ENCODE results near the gene ATG4B. TPM values are rescaled to one million over a fixed set of nuclear protein-coding genes. Genes with fewer than 3 reads are reported as not detected.

ATG4B gene
- total and polyA plus RNA-seq, 7 experiments from 2014 or later: 49.7 to 131 (median 91.5) TPM

- no peaks in the 10 kb centered on the region for H3K27me3 Mint-ChIP-seq
- Histone ChIP-seq H3K4me3 (ENCODE audit: low read length) (no peak overlapping the region), H3K4me1 (ENCODE audit: control insufficient read depth in 2 of 2, insufficient read depth in 2 of 2, low read length in 2 of 2) (peaks cover 19 to 20% of the 10 kb centered on the region in 2 donors), H3K27ac (ENCODE audit: low read depth, low read length) (no peak overlapping the region), H3K36me3 (ENCODE audit: control insufficient read depth in 2 of 3, insufficient read depth in 3 of 3, low read length in 3 of 3) (peaks cover 0 to 15% (median 0%) of the 10 kb centered on the region in 3 experiments), H3K27me3 (ENCODE audit: control insufficient read depth in 2 of 2, insufficient read depth in 2 of 2, low read length in 2 of 2) (no peaks in the 10 kb centered on the region), H3K9me3 (ENCODE audit: control insufficient read depth in 2 of 3, low read length in 3 of 3) (no peaks in the 10 kb centered on the region)
- peaks cover 0 to 18% (median 0%) of the 10 kb centered on the region in 5 donors for H3K36me3 Mint-ChIP-seq
- DNase-seq (no peak), ATAC-seq (no peak)
- H3K4me3 Mint-ChIP-seq: peak overlapping the region in 3 of 10 donors; percentile 2 to 50 (median 7)
- CTCF ChIA-PET: interaction anchor here (0.7 to 1.0 kb wide), 3 partner anchors 17 to 724 kb away, joined by 3 to 4 read pairs (median 3); no protein-coding TSS in a partner anchor
- POLR2A ChIA-PET: interaction anchor here (0.6 kb wide), 1 partner anchor 73 kb away, joined by 4 read pairs; no protein-coding TSS in a partner anchor
- H3K27ac Mint-ChIP-seq: peak overlapping the region in 3 of 9 donors; percentile 25 to 76 (median 56)
- H3K4me1 Mint-ChIP-seq: peaks cover 36 to 76% (median 58%) of the 10 kb centered on the region in 7 donors
- intact Hi-C loops (cut with micrococcal nuclease): no loop called here
- peaks cover 0 to 5% (median 0%) of the 10 kb centered on the region in 11 donors for H3K9me3 Mint-ChIP-seq
These were observed 4.1 kb downstream of the ATG4B start for GRCh38 chr2:241641631-241642030.

DNA sequence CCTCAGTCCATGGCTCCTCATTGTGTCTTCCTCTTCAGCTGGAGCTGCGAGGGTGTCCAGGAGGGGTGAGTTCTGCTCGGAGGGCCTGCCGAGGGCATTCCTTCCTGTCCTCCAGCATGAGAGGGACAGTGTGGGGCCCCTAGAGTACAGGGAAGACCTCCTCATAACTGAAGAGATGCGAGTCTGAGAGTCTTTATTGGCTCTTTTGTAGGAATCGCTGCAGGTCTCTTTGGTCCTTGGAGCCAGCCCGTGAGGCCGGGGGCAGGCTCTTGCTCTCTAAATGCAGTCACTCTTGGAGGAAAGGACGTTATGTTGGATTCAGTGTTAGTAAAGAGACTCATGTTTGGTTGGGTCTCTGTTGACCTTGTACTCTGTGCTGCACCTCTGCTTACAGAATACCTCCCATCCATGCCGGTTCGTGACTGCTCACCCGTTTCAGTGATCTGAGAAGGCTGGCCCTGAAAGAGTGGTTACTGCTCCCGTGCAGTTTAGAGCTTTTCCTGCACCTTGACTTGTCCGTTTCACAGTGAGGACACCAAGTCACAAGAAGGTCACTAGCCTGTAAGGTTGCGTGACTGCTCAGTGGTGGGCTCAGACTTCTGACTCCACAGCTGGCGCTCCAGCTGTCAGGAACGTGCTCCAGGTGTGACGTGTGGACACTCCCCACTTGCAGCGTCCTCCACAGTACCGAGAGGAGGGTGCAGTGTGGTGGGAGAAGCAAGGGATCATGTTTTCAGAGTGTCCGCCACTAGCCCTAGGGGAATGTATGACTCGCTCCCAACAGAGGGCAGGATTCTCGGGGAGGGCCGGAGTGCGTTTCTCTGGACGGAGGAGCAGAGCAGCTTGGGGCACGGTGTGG is 7.8 kb downstream of the ATG4B start:
- Histone ChIP-seq H3K4me3 (ENCODE audit: low read length) (no peak overlapping the region), H3K9me3 (ENCODE audit: control insufficient read depth in 2 of 3, low read length in 3 of 3) (no peaks in the 10 kb centered on the region), H3K27ac (ENCODE audit: low read depth, low read length) (no peak overlapping the region), H3K27me3 (ENCODE audit: control insufficient read depth in 2 of 2, insufficient read depth in 2 of 2, low read length in 2 of 2) (no peaks in the 10 kb centered on the region), H3K4me1 (ENCODE audit: control insufficient read depth in 2 of 2, insufficient read depth in 2 of 2, low read length in 2 of 2) (no peaks in the 10 kb centered on the region), H3K36me3 (ENCODE audit: control insufficient read depth in 2 of 3, insufficient read depth in 3 of 3, low read length in 3 of 3) (peaks cover 0 to 11% (median 0%) of the 10 kb centered on the region in 3 experiments)
- Mint-ChIP-seq H3K4me1 (peaks cover 20 to 69% (median 45%) of the 10 kb centered on the region in 7 donors), H3K36me3 (peaks cover 0 to 4% (median 0%) of the 10 kb centered on the region in 5 donors), H3K9me3 (peaks cover 0 to 4% (median 0%) of the 10 kb centered on the region in 11 donors), H3K27me3 (no peaks in the 10 kb centered on the region), H3K4me3 (peak overlapping the region in 1 of 10 donors; percentile 12), H3K27ac (no peak overlapping the region)
- POLR2A ChIA-PET: interaction anchor here (1.3 kb wide), 1 partner anchor 10 kb away, joined by 3 read pairs; no protein-coding TSS in a partner anchor
- intact Hi-C loops (cut with micrococcal nuclease): no loop called here
- CTCF ChIA-PET: no interaction called here
- DNase-seq: no peak
- ATAC-seq: peak; percentile 12

- peak overlapping the region in 1 of 10 donors; percentile 12 for H3K4me3 Mint-ChIP-seq
- Histone ChIP-seq H3K9me3 (ENCODE audit: control insufficient read depth in 2 of 3, low read length in 3 of 3) (no peaks in the 10 kb centered on the region), H3K27me3 (ENCODE audit: control insufficient read depth in 2 of 2, insufficient read depth in 2 of 2, low read length in 2 of 2) (no peaks in the 10 kb centered on the region), H3K4me3 (ENCODE audit: low read length) (no peak overlapping the region), H3K36me3 (ENCODE audit: control insufficient read depth in 2 of 3, insufficient read depth in 3 of 3, low read length in 3 of 3) (peaks cover 0 to 19% (median 3%) of the 10 kb centered on the region in 3 experiments), H3K4me1 (ENCODE audit: control insufficient read depth in 2 of 2, insufficient read depth in 2 of 2, low read length in 2 of 2) (no peaks in the 10 kb centered on the region), H3K27ac (ENCODE audit: low read depth, low read length) (no peak overlapping the region)
- H3K4me1 Mint-ChIP-seq: peaks cover 15 to 61% (median 39%) of the 10 kb centered on the region in 7 donors
- H3K9me3 Mint-ChIP-seq: peaks cover 0 to 2% (median 0%) of the 10 kb centered on the region in 11 donors
- peaks cover 0 to 2% (median 0%) of the 10 kb centered on the region in 5 donors for H3K36me3 Mint-ChIP-seq
- intact Hi-C loops (cut with micrococcal nuclease): no loop called here
- no peak for ATAC-seq
- no peak overlapping the region for H3K27ac Mint-ChIP-seq
- CTCF ChIA-PET: interaction anchor here (0.6 kb wide), 1 partner anchor 719 kb away, joined by 3 read pairs; no protein-coding TSS in a partner anchor
- H3K27me3 Mint-ChIP-seq: no peaks in the 10 kb centered on the region
- POLR2A ChIA-PET: no interaction called here
- no peak for DNase-seq
These were observed 8.6 kb downstream of the ATG4B start for GRCh38 chr2:241645915-241646645.

- H3K4me1 Mint-ChIP-seq: peaks cover 10 to 45% (median 26%) of the 10 kb centered on the region in 7 donors
- H3K36me3 Mint-ChIP-seq: peaks cover 0 to 13% (median 0%) of the 10 kb centered on the region in 5 donors
- H3K9me3 Mint-ChIP-seq: peaks cover 0 to 2% (median 0%) of the 10 kb centered on the region in 11 donors
- POLR2A ChIA-PET: interaction anchor here (1.3 kb wide), 1 partner anchor 10 kb away, joined by 3 read pairs; no protein-coding TSS in a partner anchor
- intact Hi-C loops (cut with micrococcal nuclease): no loop called here
- CTCF ChIA-PET: no interaction called here
- peaks cover 6 to 42% (median 10%) of the 10 kb centered on the region in 3 experiments for H3K36me3 ChIP-seq (ENCODE audit: control insufficient read depth in 2 of 3, insufficient read depth in 3 of 3, low read length in 3 of 3)
- no peak for DNase-seq
- ATAC-seq: no peak
- H3K27me3 ChIP-seq (ENCODE audit: control insufficient read depth in 2 of 2, insufficient read depth in 2 of 2, low read length in 2 of 2): no peaks in the 10 kb centered on the region
- H3K9me3 ChIP-seq (ENCODE audit: control insufficient read depth in 2 of 3, low read length in 3 of 3): no peaks in the 10 kb centered on the region
- no peaks in the 10 kb centered on the region for H3K27me3 Mint-ChIP-seq
- no peak overlapping the region for H3K4me3 ChIP-seq (ENCODE audit: low read length)
- no peak overlapping the region for H3K4me3 Mint-ChIP-seq
- H3K27ac ChIP-seq (ENCODE audit: low read depth, low read length): no peak overlapping the region
- peak overlapping the region in 3 of 9 donors; percentile 10 to 65 (median 38) for H3K27ac Mint-ChIP-seq
- no peaks in the 10 kb centered on the region for H3K4me1 ChIP-seq (ENCODE audit: control insufficient read depth in 2 of 2, insufficient read depth in 2 of 2, low read length in 2 of 2)
These were observed 11.0 kb downstream of the ATG4B start for GRCh38 chr2:241648453-241648852.

DNA sequence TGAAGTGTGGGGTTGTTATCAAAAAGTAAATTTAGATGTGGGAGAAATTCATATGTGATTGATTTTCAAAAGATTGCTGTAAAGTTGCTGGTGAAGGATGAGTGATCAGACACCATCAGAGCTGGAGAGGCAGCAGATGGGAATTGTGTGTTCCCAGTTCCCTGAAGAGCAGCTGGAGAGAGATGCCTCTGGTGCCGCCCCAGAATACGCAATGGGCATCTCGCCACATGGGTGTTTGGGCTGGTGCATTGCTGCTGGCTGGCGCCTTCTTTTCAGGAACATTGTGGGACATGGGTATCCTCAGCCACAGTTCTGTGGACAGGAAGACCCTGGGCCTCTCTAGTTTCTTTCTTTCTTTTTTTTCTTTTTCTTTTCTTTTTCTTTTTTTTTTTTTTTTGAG is 11.9 kb downstream of the ATG4B start:
- Histone ChIP-seq H3K27ac (ENCODE audit: low read depth, low read length) (no peak overlapping the region), H3K9me3 (ENCODE audit: control insufficient read depth in 2 of 3, low read length in 3 of 3) (no peaks in the 10 kb centered on the region), H3K36me3 (ENCODE audit: control insufficient read depth in 2 of 3, insufficient read depth in 3 of 3, low read length in 3 of 3) (peaks cover 6 to 43% (median 10%) of the 10 kb centered on the region in 3 experiments), H3K4me3 (ENCODE audit: low read length) (no peak overlapping the region), H3K27me3 (ENCODE audit: control insufficient read depth in 2 of 2, insufficient read depth in 2 of 2, low read length in 2 of 2) (no peaks in the 10 kb centered on the region), H3K4me1 (ENCODE audit: control insufficient read depth in 2 of 2, insufficient read depth in 2 of 2, low read length in 2 of 2) (no peaks in the 10 kb centered on the region)
- no peaks in the 10 kb centered on the region for H3K27me3 Mint-ChIP-seq
- ChIA-PET CTCF (no interaction called here), POLR2A (interaction anchor here (1.3 kb wide), 1 partner anchor 11 kb away, joined by 3 read pairs; no protein-coding TSS in a partner anchor)
- H3K36me3 Mint-ChIP-seq: peaks cover 0 to 13% (median 0%) of the 10 kb centered on the region in 5 donors
- peaks cover 7 to 36% (median 18%) of the 10 kb centered on the region in 7 donors for H3K4me1 Mint-ChIP-seq
- H3K27ac Mint-ChIP-seq: peak overlapping the region in 3 of 9 donors; percentile 7 to 67 (median 62)
- H3K4me3 Mint-ChIP-seq: no peak overlapping the region
- intact Hi-C loops (cut with micrococcal nuclease): no loop called here
- ATAC-seq (no peak), DNase-seq (no peak)
- H3K9me3 Mint-ChIP-seq: peaks cover 0 to under 1% (median 0%) of the 10 kb centered on the region in 11 donors

DNA sequence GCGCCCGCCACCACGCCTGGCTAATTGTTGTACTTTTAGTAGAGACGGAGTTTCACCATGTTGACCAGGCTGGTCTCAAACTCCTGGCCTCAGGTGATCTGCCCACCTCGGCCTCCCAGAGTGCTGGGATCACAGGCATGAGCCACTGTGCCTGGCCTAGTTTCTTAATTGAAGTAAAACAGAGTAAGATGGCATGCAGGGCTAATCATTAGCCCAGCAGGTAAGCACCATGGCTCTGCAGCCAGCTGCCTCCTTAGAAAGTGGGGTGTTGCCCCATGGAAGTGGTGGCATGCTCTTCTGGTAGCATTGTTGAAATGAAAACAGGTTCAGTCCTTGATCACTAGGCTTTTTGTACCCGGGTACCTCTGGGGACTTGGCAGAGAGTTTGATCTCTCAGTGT is 12.4 kb downstream of the ATG4B start:
- H3K27ac Mint-ChIP-seq: no peak overlapping the region
- ATAC-seq: no peak
- DNase-seq: no peak
- H3K36me3 Mint-ChIP-seq: peaks cover 0 to 17% (median 0%) of the 10 kb centered on the region in 5 donors
- Histone ChIP-seq H3K27ac (ENCODE audit: low read depth, low read length) (no peak overlapping the region), H3K36me3 (ENCODE audit: control insufficient read depth in 2 of 3, insufficient read depth in 3 of 3, low read length in 3 of 3) (peaks cover 6 to 46% (median 13%) of the 10 kb centered on the region in 3 experiments), H3K9me3 (ENCODE audit: control insufficient read depth in 2 of 3, low read length in 3 of 3) (no peaks in the 10 kb centered on the region), H3K4me3 (ENCODE audit: low read length) (no peak overlapping the region), H3K4me1 (ENCODE audit: control insufficient read depth in 2 of 2, insufficient read depth in 2 of 2, low read length in 2 of 2) (no peaks in the 10 kb centered on the region), H3K27me3 (ENCODE audit: control insufficient read depth in 2 of 2, insufficient read depth in 2 of 2, low read length in 2 of 2) (no peaks in the 10 kb centered on the region)
- ChIA-PET CTCF (no interaction called here), POLR2A (no interaction called here)
- no peaks in the 10 kb centered on the region for H3K27me3 Mint-ChIP-seq
- no peak overlapping the region for H3K4me3 Mint-ChIP-seq
- H3K4me1 Mint-ChIP-seq: peaks cover 6 to 32% (median 16%) of the 10 kb centered on the region in 7 donors
- no peaks in the 10 kb centered on the region for H3K9me3 Mint-ChIP-seq
- intact Hi-C loops (cut with micrococcal nuclease): no loop called here

Measured in naive thymus-derived CD4-positive, alpha-beta T cell (primary cell).